HFF-Myc (cell line): Measurements from ENCODE around the gene SCUBE1.

Experiments used
- DNase-seq: peaks from one replicate; pipeline ENCODE4 v3.0.0-alpha.2; 2011; ENCODE audit warnings: low read depth; ENCODE audit errors: extremely low read depth
- H3K4me3 ChIP-seq: replicated peaks from 2 replicates; pipeline ENCODE4 v1.5.1; 2011; ENCODE audit warnings: low read depth, mild to moderate bottlenecking, control low read depth, low read length
- TF ChIP-seq, protein P1 (sequence below): IDR thresholded peaks from 2 replicates; pipeline ENCODE4 v1.5.1; 2012; ENCODE audit warnings: mild to moderate bottlenecking, low read depth, low read length, control low read depth; ENCODE audit errors: missing control alignments

Gene SCUBE1

DNA sequence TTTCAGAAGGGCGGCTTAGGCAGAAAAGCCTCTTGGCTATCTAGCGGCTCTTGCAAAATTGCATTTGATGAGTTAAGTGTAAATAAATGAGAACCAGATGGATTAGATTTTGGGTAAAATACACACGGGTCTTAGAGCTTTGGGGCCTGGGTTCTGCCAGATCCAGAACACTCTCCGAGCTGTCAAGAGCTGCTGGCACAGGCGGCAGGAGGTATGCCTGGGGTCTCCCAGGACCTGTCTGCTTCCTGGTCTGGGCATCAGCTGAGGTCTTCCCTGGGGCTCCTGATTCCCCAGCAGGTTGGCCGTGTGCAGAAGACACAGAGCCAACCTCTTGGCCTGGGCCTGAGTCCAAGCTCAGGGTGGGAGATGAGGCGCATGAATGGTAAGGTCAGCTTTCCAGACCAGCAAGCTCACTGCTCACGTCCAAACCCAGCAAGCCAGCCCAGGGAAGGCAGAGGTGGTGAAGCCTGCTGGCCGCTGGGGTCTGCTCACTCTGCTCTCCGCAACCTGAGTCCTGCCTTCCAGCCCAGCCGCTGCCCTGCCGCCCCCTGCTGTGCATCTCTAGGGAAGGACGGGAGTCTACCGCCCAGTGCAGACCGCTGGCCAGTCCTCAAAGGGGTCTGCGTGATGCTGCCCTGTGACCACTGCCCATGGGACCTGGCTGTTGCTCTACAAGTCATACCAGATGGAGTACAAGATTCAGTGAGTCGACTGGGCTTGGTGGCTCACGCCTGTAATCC lies 44.9 kb downstream of the SCUBE1 start:
- no peak overlapping the region for H3K4me3 ChIP-seq
- TF ChIP-seq, protein P1, sequence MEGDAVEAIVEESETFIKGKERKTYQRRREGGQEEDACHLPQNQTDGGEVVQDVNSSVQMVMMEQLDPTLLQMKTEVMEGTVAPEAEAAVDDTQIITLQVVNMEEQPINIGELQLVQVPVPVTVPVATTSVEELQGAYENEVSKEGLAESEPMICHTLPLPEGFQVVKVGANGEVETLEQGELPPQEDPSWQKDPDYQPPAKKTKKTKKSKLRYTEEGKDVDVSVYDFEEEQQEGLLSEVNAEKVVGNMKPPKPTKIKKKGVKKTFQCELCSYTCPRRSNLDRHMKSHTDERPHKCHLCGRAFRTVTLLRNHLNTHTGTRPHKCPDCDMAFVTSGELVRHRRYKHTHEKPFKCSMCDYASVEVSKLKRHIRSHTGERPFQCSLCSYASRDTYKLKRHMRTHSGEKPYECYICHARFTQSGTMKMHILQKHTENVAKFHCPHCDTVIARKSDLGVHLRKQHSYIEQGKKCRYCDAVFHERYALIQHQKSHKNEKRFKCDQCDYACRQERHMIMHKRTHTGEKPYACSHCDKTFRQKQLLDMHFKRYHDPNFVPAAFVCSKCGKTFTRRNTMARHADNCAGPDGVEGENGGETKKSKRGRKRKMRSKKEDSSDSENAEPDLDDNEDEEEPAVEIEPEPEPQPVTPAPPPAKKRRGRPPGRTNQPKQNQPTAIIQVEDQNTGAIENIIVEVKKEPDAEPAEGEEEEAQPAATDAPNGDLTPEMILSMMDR = no peak
- DNase-seq = no peak

DNA sequence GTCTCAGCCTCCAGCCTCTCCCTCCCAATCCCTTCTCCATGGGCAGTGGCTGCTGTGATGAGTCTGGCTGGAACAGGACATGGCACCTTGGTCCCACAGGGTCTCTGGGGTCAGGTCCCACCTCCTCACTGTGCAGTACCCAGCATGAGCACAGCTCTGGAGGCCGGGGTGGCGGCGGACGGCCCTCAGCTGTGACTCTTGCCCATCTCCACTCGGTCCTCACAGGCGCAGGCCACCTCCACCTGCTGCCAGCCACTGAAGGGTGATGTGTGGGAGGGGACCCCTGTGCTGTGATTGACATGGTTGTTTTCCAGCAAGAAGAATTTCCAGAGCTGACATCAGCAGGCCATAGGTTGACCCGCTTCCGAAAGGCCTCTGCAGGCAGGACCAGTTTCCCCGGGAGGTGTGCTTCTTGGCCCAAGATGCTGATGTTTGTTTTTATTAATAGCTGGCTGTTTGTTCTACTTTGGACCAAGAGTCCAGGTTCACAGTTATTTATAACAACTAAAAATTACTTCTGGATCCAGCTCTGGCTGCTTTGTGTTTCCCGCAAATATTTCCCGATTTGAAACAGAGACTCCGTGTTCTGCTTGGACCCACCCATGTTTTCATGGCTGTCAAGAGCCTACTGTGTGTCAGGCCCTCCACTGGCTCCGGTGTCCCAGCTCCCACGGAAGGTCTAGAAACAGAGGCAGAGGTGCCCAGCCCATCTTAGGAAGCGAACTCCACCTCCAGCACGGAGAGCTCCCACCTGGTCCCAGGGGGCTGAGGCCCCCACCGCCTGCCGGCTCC lies 45.7 kb downstream of the SCUBE1 start:
- TF ChIP-seq, protein P1 = no peak
- no peak for DNase-seq
- no peak overlapping the region for H3K4me3 ChIP-seq

DNA sequence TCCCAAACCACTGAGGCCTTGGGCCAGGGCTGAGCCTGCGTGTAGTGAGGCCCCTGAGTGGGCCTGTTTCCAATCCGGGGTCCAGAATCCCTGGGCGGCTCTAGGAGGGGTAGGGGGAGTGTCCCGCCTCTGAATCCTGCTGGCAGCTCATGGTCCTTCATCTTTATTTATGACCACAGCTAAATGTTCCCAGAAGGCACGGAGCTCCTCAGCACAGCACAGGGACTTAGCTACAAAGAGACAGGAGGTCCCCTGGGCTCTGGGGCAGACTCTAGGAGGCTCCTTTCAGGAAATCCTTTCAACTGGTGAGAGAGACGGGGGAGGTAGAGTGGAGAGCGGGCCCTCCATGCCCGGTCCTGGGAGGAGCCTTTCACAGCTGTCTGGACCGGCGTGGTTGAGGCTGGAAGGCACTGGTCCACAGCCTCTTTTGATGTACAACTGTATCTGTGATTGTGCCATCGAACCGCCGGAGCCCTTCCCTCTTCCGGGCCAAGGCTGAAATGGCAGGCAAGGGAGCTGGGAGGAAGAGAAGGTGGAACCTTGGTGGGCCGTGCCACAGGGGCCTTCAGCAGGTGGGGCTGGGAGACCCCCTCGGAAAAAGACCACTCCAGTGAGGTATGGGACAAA lies 46.8 kb downstream of the SCUBE1 start:
- no peak overlapping the region for H3K4me3 ChIP-seq
- TF ChIP-seq, protein P1 = no peak
- DNase-seq = no peak

DNA sequence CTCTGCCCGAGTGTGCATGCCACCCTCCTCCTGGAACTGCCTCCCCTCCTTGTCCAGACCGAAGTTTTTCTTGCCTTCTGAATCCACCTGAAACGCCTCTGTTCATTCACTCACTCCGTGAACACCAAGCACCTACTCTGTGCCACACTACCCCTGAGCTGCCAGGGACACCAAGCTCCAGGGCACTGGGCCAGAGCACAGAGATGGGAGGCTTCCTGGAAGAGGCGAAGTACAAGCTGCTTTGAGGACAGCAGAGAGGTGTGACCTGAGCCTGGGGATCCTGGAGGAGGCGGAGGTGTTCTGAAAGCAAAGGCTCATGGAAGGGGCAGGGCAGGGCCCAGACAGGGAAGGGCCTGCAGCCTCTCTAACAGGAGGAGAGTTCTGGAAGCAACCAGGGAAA lies 47.5 kb downstream of the SCUBE1 start:
- TF ChIP-seq, protein P1 = no peak
- H3K4me3 ChIP-seq = no peak overlapping the region

DNA sequence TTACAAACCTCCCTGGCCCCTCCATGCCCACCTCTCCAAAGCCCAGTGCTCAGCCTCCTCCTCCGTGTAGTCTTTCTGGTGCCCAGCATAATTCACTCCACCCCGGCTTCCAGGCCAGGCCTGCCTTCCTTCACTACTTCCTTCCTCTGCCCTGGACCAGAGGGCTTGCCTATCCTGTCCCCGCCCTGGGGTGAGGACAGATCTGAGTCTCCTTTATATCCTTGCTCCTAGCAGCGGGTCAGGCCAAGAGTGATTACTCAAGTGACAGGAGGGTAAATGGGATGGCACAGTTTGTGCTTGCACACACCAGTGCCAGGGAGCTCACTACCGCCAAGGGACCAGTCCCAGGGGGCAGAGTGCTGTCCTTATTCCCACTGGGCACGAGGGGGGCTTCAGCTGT lies 48.0 kb downstream of the SCUBE1 start:
- H3K4me3 ChIP-seq = no peak overlapping the region
- no peak for DNase-seq
- TF ChIP-seq, protein P1 = no peak

More for the DNA sequence above, 47.5 kb downstream of the SCUBE1 start:
- no peak for DNase-seq

DNA sequence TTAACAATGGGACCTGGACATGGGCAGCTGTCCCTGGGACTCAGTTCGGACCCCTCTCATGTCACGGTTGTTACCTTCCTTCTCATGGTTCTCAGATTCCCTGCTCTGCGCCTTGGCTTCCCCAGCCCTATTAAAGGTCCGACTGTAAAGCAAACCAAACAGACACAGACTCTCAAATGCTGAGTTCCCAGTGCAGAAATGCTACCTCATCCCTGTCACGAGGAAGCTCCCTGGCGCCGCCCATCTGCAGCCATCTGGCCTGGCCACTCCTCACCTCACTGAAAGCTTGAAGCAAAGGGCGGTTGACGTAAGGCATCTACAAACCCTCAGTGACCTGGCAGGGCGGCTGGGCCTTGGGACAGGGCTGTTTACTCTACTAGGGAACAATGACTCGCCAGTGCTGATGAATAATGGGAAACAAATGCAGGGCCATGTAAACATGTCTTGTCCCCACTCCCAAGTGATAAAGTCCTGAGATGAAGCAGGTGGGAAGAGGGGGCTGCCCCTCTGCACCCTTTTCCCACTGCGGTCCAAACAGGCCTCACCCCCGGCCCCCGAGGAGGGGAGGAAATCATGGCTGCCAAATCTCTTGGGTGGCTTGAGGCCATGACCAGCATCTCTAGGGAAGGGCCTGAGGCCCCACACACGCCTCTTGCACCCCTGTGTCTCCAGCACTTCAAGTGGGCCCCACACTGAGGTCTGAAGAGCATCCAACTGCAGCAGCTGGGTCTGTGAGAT lies 49.3 kb downstream of the SCUBE1 start:
- DNase-seq = no peak
- no peak overlapping the region for H3K4me3 ChIP-seq
- TF ChIP-seq, protein P1 = no peak
